Measurements from ENCODE around the gene IQSEC3.

The IQSEC3 gene

GRCh38 chr12:105696-106095 lies 39.1 kb downstream of the IQSEC3 start:
- Mint-ChIP-seq H3K36me3 (ENCODE audit: low read depth) (no peaks in the 10 kb centered on the region), H3K9me3 (peaks cover 4% of the 10 kb centered on the region), H3K27ac (no peak overlapping the region), H3K4me1 (ENCODE audit: low read depth) (peaks cover 10% of the 10 kb centered on the region), H3K27me3 (ENCODE audit: low read depth) (peaks cover 5% of the 10 kb centered on the region), H3K4me3 (no peak overlapping the region)

- H3K27ac Mint-ChIP-seq: no peak overlapping the region
- H3K27me3 Mint-ChIP-seq (ENCODE audit: low read depth): peaks cover 5% of the 10 kb centered on the region
- peaks cover 4% of the 10 kb centered on the region for H3K9me3 Mint-ChIP-seq
- H3K4me3 Mint-ChIP-seq: no peak overlapping the region
- H3K4me1 Mint-ChIP-seq (ENCODE audit: low read depth): peaks cover 10% of the 10 kb centered on the region
- no peaks in the 10 kb centered on the region for H3K36me3 Mint-ChIP-seq (ENCODE audit: low read depth)
Measured at GRCh38 chr12:106118-106591, 39.6 kb downstream of the IQSEC3 start.

GRCh38 chr12:108594-108993 lies 42.0 kb downstream of the IQSEC3 start:
- peaks cover 4% of the 10 kb centered on the region for H3K9me3 Mint-ChIP-seq
- H3K4me3 Mint-ChIP-seq: no peak overlapping the region
- no peaks in the 10 kb centered on the region for H3K36me3 Mint-ChIP-seq (ENCODE audit: low read depth)
- peaks cover 10% of the 10 kb centered on the region for H3K4me1 Mint-ChIP-seq (ENCODE audit: low read depth)
- H3K27me3 Mint-ChIP-seq (ENCODE audit: low read depth): peaks cover 5% of the 10 kb centered on the region
- H3K27ac Mint-ChIP-seq: no peak overlapping the region

GRCh38 chr12:109446-109845 lies 42.9 kb downstream of the IQSEC3 start:
- Mint-ChIP-seq H3K4me1 (ENCODE audit: low read depth) (peaks cover 10% of the 10 kb centered on the region), H3K4me3 (no peak overlapping the region), H3K27me3 (ENCODE audit: low read depth) (peaks cover 5% of the 10 kb centered on the region), H3K36me3 (ENCODE audit: low read depth) (no peaks in the 10 kb centered on the region), H3K27ac (no peak overlapping the region), H3K9me3 (no peaks in the 10 kb centered on the region)

GRCh38 chr12:109872-110271 lies 43.3 kb downstream of the IQSEC3 start:
- Mint-ChIP-seq H3K4me3 (no peak overlapping the region), H3K27me3 (ENCODE audit: low read depth) (peaks cover 5% of the 10 kb centered on the region), H3K27ac (no peak overlapping the region), H3K9me3 (no peaks in the 10 kb centered on the region), H3K4me1 (ENCODE audit: low read depth) (peaks cover 10% of the 10 kb centered on the region), H3K36me3 (ENCODE audit: low read depth) (no peaks in the 10 kb centered on the region)

- Mint-ChIP-seq H3K4me3 (no peak overlapping the region), H3K9me3 (no peaks in the 10 kb centered on the region), H3K36me3 (ENCODE audit: low read depth) (no peaks in the 10 kb centered on the region), H3K27me3 (ENCODE audit: low read depth) (peaks cover 5% of the 10 kb centered on the region), H3K27ac (no peak overlapping the region), H3K4me1 (ENCODE audit: low read depth) (peaks cover 10% of the 10 kb centered on the region)
Measured at GRCh38 chr12:111699-112493, 45.3 kb downstream of the IQSEC3 start.

GRCh38 chr12:113347-113746 lies 46.8 kb downstream of the IQSEC3 start:
- Mint-ChIP-seq H3K36me3 (ENCODE audit: low read depth) (no peaks in the 10 kb centered on the region), H3K27me3 (ENCODE audit: low read depth) (peaks cover 5% of the 10 kb centered on the region), H3K27ac (no peak overlapping the region), H3K4me1 (ENCODE audit: low read depth) (peaks cover 10% of the 10 kb centered on the region), H3K9me3 (no peaks in the 10 kb centered on the region), H3K4me3 (no peak overlapping the region)

GRCh38 chr12:114626-115211 lies 48.2 kb downstream of the IQSEC3 start:
- Mint-ChIP-seq H3K27me3 (ENCODE audit: low read depth) (peaks cover 2% of the 10 kb centered on the region), H3K4me3 (no peak overlapping the region), H3K9me3 (no peaks in the 10 kb centered on the region), H3K4me1 (ENCODE audit: low read depth) (peaks cover 5% of the 10 kb centered on the region), H3K27ac (no peak overlapping the region), H3K36me3 (ENCODE audit: low read depth) (no peaks in the 10 kb centered on the region)

GRCh38 chr12:115518-115917 lies 49.0 kb downstream of the IQSEC3 start:
- H3K9me3 Mint-ChIP-seq: no peaks in the 10 kb centered on the region
- H3K27me3 Mint-ChIP-seq (ENCODE audit: low read depth): no peaks in the 10 kb centered on the region
- no peaks in the 10 kb centered on the region for H3K36me3 Mint-ChIP-seq (ENCODE audit: low read depth)
- no peak overlapping the region for H3K27ac Mint-ChIP-seq
- H3K4me1 Mint-ChIP-seq (ENCODE audit: low read depth): no peaks in the 10 kb centered on the region
- H3K4me3 Mint-ChIP-seq: no peak overlapping the region

GRCh38 chr12:115960-116915 lies 49.7 kb downstream of the IQSEC3 start:
- Mint-ChIP-seq H3K9me3 (no peaks in the 10 kb centered on the region), H3K4me1 (ENCODE audit: low read depth) (no peaks in the 10 kb centered on the region), H3K27ac (no peak overlapping the region), H3K36me3 (ENCODE audit: low read depth) (no peaks in the 10 kb centered on the region), H3K4me3 (no peak overlapping the region), H3K27me3 (ENCODE audit: low read depth) (no peaks in the 10 kb centered on the region)

GRCh38 chr12:117311-117710 lies 50.7 kb downstream of the IQSEC3 start:
- Mint-ChIP-seq H3K27me3 (ENCODE audit: low read depth) (no peaks in the 10 kb centered on the region), H3K9me3 (no peaks in the 10 kb centered on the region), H3K27ac (no peak overlapping the region), H3K4me3 (no peak overlapping the region), H3K36me3 (ENCODE audit: low read depth) (no peaks in the 10 kb centered on the region), H3K4me1 (ENCODE audit: low read depth) (no peaks in the 10 kb centered on the region)

GRCh38 chr12:117816-118345 lies 51.3 kb downstream of the IQSEC3 start:
- Mint-ChIP-seq H3K9me3 (no peaks in the 10 kb centered on the region), H3K4me3 (no peak overlapping the region), H3K36me3 (ENCODE audit: low read depth) (no peaks in the 10 kb centered on the region), H3K4me1 (ENCODE audit: low read depth) (no peaks in the 10 kb centered on the region), H3K27me3 (ENCODE audit: low read depth) (no peaks in the 10 kb centered on the region), H3K27ac (no peak overlapping the region)

- no peaks in the 10 kb centered on the region for H3K9me3 Mint-ChIP-seq
- H3K4me3 Mint-ChIP-seq: no peak overlapping the region
- no peaks in the 10 kb centered on the region for H3K27me3 Mint-ChIP-seq (ENCODE audit: low read depth)
- H3K4me1 Mint-ChIP-seq (ENCODE audit: low read depth): no peaks in the 10 kb centered on the region
- no peak overlapping the region for H3K27ac Mint-ChIP-seq
- H3K36me3 Mint-ChIP-seq (ENCODE audit: low read depth): no peaks in the 10 kb centered on the region
Measured at GRCh38 chr12:118591-118990, 52.0 kb downstream of the IQSEC3 start.

- Mint-ChIP-seq H3K4me1 (ENCODE audit: low read depth) (no peaks in the 10 kb centered on the region), H3K27ac (no peak overlapping the region), H3K27me3 (ENCODE audit: low read depth) (no peaks in the 10 kb centered on the region), H3K4me3 (no peak overlapping the region), H3K9me3 (no peaks in the 10 kb centered on the region), H3K36me3 (ENCODE audit: low read depth) (no peaks in the 10 kb centered on the region)
Measured at GRCh38 chr12:120951-121350, 54.4 kb downstream of the IQSEC3 start.
